NCI-H2196 treated with DMSO at 0.1 percent for 48 hours (cell line): ENCODE measurements around the gene NUCB1.
A peak's percentile ranks its signal among the peaks of the same experiment; 100 is the strongest.
"Not testable (repeated sequence)": the region's sequence is repeated elsewhere in the genome, so short reads cannot be mapped to it uniquely, and the experiment has no call there.

Experiments
- DNase-seq: peaks from one replicate; lab custom pipeline; 2025; ENCODE audit not compliant: unreplicated experiment; lab: John Stamatoyannopoulos, UW

Gene NUCB1

DNA sequence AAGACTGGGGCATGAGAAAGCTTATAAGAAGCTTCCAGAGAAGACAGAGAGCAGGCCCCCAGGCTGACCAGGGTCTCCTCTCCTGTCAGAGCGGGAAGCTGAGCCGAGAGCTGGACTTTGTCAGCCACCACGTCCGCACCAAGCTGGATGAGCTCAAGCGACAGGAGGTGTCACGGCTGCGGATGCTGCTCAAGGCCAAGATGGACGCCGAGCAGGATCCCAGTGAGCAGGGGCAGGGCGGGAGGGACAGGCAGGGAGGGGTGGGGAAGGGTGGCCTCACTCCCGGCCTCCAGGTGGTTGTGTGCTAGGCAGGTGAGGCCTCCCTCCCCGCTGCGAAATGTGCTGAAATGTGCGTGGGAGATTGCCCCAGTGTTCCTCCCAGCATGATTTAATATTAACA is 5.6 kb downstream of the NUCB1 start:
- no peak for DNase-seq

DNA sequence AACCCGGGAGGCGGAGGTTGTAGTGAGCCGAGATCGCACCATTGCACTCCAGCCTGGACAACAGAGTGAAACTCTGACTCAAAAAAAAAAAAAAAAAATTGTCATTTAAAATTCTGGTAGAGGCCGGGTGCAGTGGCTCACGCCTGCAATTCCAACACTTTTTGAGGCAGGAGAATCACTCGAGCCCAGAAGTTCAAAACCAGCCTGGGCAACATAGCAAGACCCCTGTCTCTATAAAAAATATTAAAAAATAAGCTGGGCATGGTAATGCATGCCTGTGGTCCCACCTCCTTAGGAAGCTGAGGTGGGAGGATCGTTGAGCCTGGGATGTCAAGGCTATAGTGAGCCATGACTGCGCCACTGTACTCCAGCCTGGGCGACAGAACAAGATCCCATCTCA is 6.2 kb downstream of the NUCB1 start:
- DNase-seq = no peak

- no peak for DNase-seq
Measured at GRCh38 chr19:48907671-48908070, 7.6 kb downstream of the NUCB1 start.

GRCh38 chr19:48909424-48910077 is 9.4 kb downstream of the NUCB1 start:
- not testable (repeated sequence) for DNase-seq

DNA sequence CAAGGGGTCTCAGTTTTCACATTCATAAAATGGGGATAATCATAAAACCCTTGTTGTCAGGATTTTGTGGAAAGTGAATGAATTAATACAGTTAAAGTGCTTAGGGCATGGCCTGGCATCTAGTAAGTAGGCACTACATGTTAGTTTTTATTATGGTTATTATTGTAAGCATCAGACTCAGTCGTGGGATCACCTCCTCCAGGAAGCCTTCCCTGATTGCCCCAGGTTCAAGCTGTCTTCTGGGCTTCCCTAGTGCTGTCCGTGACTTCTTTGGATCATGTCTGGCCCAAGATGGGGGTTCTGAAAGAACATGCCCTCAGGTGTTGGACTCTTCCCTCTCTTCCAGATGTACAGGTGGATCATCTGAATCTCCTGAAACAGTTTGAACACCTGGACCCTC is 10.7 kb downstream of the NUCB1 start:
- DNase-seq = no peak

DNA sequence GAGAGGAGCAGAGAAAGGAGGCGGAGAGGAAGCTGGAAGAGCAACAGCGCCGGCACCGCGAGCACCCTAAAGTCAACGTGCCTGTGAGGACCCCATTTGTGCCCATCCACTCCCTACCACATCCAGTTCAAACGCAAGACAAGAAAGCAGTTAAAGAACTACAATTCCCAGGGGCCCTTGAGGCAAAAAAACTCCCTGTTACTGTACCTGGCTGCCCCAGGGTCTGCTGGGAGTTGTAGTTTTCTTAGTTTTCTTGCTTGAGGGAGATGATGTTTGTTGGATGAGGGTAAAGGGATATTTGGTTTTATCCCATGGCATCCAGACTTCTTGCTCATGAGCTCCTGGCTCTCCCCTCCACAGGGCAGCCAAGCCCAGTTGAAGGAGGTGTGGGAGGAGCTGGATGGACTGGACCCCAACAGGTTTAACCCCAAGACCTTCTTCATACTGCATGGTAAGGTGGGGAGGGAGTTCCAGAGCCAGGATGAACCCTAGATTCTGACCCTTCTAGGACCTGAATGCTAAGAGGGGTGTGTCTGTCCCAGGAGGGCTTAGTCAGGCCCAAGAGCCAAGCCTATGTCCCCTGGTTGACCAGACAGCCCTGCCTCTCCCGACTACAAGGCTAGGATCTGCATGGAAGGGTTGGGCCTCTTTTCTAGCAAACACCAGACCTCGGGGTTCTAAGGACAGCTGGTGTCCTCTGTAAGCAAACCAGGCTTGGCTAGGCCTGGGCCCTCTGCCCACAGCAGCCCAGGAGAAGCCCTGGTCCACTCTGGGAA is 13.2 kb downstream of the NUCB1 start:
- peak; percentile 21 for DNase-seq

GRCh38 chr19:48914181-48914580 is 14.1 kb downstream of the NUCB1 start:
- DNase-seq = no peak

DNA sequence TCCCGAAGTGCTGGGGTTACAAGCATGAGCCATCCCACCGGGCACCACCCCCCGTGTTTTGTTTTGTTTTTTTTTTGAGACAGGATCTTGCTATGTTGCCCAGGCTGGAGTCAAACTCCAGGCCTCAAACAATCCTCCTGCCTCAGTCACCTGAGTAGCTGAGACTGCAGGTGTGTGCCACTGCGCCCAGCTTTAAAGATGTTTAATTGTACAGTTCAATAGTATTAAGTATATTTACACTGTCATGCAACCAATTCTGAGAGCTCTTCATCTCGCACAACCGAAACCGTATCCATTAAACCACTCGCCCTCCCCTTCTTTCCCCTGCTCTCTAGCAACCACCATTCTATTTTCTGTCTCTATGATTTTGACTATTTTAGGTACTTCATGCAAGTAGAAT is 15.6 kb downstream of the NUCB1 start:
- peak; percentile 73 for DNase-seq

DNA sequence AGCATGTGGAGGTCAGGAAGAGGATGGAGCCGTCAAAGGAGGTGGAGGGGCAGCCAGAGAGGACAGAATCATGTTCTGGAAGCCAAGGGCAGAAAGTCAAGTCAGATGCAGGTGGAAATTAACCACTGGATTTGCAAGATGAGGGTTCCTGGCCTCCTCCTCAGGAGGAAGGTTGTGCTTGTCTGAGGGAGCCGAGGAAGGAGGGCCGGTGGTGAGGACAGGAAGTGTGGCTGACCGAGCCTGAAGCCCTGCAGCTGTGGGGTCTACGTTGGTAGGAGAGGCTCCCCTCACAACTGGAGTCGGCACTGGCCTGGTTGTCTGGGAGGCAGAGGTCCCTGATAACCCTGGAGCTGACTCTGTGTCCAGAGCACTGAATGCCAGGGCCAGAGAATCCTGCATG is 18.0 kb downstream of the NUCB1 start:
- DNase-seq = no peak

DNA sequence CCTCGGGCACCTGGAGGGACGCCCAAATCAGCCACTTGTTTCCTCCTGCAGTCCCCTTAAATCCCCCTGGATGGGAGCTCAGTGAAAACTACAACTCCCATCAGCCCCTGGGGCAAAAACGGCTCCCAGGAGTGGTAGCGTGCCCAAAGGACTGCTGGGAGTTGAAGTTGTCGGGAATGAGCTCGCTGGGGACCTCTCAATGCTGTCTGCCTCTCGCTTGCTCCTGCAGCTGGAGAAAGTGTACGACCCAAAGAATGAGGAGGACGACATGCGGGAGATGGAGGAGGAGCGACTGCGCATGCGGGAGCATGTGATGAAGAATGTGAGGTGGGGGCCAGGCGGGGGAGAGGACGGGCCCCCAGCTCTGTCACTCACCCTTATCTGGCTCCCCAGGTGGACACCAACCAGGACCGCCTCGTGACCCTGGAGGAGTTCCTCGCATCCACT is 18.7 kb downstream of the NUCB1 start:
- DNase-seq = no peak

DNA sequence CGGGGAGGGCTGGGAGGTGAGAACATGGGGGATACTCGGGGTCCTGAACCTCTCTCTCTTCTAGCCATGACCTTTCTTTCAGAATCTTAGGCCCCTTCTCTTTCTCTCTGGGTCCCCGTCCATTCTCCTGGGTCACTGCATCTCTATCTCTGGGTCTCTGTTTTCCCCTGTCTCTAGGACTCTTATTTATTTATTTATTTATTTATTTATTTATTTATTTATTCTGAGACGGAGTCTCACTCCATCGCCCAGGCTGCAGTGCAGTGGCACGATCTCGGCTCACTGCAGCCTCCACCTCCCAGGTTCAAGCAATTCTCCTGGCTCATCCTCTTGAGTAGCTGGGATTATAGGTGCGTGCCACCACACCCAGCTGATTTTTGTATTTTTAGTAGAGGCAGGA is 19.2 kb downstream of the NUCB1 start:
- DNase-seq = not testable (repeated sequence)

DNA sequence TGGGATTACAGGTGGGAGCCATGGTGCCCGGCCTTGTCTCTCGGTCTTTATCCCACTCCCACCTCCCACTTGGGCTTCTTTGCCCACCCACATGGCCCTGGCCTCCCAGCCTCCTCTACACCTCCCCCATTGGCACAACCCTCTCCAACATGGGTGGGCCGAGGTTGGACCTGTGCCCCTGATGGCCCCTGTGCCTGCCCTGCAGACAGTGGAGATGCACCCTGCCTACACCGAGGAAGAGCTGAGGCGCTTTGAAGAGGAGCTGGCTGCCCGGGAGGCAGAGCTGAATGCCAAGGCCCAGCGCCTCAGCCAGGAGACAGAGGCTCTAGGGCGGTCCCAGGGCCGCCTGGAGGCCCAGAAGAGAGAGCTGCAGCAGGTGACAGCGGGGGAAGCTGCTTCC is 20.8 kb downstream of the NUCB1 start:
- DNase-seq = no peak

- DNase-seq = no peak
Measured at GRCh38 chr19:48921721-48922500, 21.8 kb downstream of the NUCB1 start.

DNA sequence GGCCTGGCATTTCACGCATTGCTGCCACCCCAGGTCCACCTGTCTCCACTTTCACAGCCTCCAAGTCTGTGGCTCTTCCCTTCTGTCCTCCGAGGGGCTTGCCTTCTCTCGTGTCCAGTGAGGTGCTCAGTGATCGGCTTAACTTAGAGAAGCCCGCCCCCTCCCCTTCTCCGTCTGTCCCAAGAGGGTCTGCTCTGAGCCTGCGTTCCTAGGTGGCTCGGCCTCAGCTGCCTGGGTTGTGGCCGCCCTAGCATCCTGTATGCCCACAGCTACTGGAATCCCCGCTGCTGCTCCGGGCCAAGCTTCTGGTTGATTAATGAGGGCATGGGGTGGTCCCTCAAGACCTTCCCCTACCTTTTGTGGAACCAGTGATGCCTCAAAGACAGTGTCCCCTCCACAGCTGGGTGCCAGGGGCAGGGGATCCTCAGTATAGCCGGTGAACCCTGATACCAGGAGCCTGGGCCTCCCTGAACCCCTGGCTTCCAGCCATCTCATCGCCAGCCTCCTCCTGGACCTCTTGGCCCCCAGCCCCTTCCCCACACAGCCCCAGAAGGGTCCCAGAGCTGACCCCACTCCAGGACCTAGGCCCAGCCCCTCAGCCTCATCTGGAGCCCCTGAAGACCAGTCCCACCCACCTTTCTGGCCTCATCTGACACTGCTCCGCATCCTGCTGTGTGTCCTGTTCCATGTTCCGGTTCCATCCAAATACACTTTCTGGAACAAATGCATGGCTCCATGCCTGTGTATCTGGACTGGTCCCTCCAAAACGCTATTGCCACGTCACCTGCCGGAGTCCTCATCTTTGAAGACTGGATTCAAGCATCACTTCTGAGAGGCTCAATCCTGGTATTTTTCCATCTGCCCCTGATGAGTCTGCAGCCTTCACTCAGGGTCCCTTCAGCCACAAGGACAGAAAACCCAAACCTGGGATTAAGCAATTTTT is 22.7 kb downstream of the NUCB1 start:
- DNase-seq = no peak

- DNase-seq = no peak
Measured at GRCh38 chr19:48925240-48925843, 25.2 kb downstream of the NUCB1 start.

GRCh38 chr19:48925890-48926289 is 25.8 kb downstream of the NUCB1 start:
- not testable (repeated sequence) for DNase-seq

DNA sequence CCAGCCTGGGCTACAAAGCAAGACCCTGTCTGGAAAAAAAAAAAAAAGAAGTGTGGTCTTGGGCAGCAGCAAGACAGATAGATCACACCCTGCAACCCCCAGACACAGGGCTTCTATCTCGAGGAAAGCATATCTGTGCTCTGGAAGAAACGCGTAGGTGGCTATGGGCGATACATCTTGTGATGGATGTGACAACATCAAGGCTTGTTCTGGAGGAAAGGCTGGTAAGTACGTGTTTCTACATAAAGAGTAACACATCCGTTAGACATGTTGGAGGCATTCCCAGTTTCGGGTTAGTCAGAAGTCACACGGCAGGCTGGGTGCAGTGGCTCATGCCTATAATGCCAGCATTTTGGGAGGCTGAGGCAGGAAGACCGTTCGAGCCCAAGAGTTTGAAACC is 26.8 kb downstream of the NUCB1 start:
- DNase-seq = no peak

DNA sequence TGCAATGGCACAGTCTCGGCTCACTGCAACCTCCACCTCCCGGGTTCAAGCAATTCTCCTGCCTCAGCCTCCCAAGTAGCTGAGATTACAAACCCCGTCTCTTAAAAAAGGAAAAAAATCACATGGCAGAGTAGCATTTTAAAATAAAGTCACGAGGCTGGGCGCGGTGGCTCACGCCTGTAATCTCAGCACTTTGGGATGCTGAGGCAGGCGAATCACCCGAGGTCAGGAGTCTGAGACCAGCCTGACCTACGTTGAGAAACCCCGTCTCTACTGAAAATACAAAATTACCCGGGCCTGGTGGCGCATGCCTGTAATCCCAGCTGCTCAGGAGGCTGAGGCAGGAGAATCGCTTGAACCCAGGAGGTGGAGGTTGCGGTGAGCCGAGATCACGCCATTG is 27.6 kb downstream of the NUCB1 start:
- not testable (repeated sequence) for DNase-seq

GRCh38 chr19:48928164-48929025 is 28.3 kb downstream of the NUCB1 start:
- DNase-seq = no peak
